NOMO-1 treated with DMSO at 0.1 percent for 48 hours (cell line): ENCODE measurements around the gene SPNS1.
A peak's percentile ranks its signal among the peaks of the same experiment; 100 is the strongest.
"Not testable (repeated sequence)": the region's sequence is repeated elsewhere in the genome, so short reads cannot be mapped to it uniquely, and the experiment has no call there.

Experiments
- DNase-seq: peaks from one replicate; lab custom pipeline; 2025; ENCODE audit not compliant: unreplicated experiment; lab: John Stamatoyannopoulos, UW

Gene SPNS1

DNA sequence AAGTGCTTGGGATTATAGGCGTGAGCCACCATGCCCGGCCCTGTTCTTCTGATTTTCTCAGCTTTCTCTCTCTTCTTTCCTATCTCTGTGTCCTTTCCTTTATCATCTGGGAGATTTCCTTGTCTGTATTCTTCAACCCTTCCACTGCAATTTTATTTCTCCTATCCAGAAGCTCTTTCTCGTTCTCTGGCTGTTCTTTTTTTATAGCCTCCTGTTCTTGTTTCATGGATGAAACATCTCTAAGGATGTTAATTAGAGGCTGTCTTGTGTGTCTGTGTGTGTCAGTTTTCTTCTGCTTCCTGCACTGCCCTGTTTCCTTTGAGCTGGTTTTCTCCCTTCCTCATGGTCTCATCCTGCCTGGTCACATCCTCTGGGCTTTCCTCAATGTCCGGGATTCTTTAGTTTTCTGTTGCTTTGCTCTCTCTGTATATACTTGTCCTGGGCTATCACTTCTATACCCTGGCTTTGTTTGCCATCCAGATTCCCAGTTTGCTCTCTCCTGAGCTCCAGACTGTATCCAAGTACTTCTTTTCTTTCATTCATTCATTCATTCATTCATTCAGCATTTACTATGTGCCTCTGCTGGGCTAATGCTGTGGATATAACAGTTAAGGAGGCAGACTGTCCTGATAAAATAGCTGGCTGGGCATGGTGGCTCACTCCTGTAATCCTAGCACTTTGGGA, 12.7 kb downstream of the SPNS1 start:
- DNase-seq, result no peak

DNA sequence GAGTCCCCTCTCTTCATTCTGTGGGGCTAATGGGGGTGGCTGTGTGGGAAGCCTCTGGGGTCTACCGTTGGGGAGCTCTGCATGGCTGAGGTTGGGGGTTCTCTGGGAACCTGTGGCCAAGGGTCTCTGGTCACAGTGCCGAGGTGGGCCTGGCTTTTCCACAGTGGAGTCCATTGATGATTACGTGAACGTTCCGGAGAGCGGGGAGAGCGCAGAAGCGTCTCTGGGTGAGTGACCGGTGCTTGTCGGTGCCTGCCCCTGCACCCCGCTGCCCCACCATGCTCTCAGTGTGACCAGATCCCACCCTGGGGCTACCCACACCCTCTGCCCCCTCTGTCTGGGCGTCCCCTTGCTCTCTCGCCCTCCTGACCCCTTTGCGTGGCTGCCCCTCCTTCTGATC, 14.8 kb downstream of the SPNS1 start:
- DNase-seq, result no peak

DNA sequence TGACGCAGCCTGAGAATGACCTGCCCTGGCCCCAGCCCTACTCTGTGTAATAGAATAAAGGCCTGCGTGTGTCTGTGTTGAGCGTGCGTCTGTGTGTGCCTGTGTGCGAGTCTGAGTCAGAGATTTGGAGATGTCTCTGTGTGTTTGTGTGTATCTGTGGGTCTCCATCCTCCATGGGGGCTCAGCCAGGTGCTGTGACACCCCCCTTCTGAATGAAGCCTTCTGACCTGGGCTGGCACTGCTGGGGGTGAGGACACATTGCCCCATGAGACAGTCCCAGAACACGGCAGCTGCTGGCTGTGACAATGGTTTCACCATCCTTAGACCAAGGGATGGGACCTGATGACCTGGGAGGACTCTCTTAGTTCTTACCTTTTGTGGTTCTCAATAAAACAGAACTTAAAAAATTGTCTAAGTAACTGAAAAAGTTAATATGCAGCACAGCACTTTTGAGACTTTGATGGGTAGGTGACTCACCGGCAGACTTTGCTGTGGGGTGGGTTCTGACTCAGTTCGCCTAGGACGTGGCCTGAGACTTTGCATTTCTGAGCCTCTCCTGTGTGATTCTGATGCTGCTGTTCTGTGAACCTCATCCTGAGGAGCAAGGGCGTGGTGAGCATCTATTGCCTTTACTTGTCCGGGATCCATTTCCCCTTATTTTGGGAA, 15.9 kb downstream of the SPNS1 start:
- no peak for DNase-seq

DNA sequence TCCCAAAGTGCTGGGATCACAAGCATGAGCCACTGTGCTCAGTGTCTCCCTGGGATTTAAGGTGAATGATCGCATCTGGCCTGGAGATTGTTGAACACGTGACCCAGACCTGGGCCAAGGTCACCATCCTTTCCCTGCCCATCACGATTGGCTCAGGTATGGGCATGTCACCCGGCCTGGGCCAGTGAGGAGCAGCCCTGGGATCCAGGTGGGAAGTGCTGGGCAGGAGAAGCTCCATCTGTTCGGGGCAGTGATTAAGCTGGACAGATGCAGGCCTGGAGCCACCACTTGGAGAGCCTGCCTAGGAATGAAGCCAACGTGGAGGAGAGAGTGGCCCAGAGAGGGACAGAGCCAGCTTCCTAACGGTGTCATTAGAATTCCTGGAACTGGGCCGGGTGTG, 17.1 kb downstream of the SPNS1 start:
- no peak for DNase-seq

DNA sequence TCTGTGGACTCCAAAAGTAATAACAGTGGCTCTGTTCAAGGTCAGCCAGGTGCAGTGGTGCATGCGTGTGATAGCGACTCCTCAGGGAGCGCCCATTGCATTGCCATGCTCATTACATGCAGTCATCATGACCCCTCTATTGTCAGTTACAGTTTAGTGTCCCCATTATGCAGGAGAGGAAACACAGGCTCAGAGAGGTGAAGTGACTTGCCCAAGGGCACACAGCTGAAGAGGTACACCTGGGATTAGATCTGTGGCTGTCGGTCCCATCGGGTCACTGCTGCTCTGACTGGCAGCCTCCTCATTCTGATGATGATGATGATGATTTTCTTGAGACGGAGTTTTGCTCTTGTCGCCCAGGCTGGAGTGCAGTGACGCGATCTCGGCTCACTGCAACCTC, 17.9 kb downstream of the SPNS1 start:
- no peak for DNase-seq

DNA sequence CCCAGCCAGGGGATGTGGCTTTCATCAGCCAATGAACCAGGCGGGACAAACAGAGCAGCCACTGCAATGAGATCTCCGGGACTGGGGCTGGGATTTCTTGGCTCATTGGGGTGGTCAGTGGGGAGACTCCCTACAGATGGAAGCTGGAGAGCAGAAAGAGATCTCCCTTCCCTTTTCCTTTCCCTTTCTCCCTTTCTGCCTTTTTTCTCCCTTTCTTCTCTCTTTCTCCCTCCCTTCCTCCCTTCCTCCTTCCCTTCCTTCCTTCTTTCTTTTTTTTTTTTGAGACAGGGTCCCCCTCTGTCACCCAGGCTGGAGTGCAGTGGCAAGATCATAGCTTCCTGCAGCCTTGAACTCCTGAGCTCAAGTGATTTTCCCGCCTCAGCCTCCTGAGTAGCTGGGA, 24.3 kb downstream of the SPNS1 start:
- no peak for DNase-seq

DNA sequence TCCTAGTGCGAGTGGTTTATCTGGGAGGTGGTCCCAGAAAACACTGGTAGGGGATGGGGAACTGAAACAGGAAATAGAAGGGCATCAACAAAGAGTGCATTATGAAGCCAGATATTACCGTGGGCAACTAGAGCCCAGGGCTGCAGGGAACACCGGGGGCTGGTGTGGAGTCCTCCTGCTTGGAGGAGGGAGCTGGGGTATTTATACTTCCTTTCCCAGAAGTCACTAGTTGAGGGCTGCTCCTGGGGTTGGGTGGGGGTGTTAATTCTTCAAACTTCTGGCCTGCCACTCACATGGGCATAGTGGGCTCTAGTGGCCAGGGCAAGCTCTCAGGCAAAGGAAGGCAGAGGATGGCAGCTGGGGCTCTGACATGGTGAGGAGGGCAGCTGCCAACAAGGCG, 25.0 kb downstream of the SPNS1 start:
- DNase-seq, result no peak

DNA sequence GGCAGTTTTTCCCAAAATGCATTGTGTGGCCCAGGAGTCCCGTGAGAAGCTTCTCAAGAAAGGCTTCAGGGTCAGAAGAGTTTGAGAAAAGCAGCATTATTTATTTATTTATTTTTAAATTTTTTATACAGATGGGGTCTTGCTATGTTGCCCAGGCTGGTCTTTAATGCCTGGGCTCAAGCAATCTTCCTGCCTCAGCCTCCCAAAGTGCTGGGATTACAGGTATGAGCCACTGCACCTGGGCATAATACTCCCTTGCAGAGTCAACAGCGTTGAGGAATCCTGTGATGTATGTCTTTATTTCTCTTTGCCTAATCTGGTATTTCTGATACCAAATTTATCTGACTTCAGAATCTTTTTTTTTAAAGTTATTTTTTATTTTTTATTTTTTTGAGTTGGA, 25.4 kb downstream of the SPNS1 start:
- DNase-seq, result no peak

DNA sequence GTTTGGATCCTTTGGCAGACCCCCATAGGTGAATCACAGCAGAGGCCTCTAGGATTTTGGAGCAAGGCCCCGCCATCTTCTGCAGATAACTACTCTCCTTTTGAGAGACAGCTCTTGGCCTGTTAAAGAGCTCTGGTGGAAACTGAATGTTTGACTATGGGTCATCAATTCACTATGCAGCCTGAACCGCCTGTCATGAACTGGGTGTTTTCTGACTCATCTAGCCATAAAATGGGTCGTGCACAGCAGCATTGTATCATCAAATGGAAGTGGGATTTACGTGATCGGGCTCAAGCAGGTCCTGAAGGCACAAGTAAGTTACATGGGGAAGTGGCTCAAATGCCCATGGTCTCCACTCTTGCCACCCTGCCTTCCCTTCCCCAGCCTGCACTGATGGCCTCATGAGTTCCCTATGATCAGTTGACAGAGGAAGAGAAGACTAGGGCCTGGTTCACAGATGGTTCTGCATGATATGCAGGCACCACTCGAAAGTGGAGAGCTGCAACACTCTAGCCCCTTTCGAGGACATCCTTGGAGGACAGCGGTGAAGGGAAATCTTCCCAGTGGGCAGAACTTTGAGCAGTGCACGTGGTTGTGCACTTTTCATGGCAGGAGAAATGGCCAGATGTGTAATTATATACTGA, 30.0 kb downstream of the SPNS1 start:
- not testable (repeated sequence) for DNase-seq

DNA sequence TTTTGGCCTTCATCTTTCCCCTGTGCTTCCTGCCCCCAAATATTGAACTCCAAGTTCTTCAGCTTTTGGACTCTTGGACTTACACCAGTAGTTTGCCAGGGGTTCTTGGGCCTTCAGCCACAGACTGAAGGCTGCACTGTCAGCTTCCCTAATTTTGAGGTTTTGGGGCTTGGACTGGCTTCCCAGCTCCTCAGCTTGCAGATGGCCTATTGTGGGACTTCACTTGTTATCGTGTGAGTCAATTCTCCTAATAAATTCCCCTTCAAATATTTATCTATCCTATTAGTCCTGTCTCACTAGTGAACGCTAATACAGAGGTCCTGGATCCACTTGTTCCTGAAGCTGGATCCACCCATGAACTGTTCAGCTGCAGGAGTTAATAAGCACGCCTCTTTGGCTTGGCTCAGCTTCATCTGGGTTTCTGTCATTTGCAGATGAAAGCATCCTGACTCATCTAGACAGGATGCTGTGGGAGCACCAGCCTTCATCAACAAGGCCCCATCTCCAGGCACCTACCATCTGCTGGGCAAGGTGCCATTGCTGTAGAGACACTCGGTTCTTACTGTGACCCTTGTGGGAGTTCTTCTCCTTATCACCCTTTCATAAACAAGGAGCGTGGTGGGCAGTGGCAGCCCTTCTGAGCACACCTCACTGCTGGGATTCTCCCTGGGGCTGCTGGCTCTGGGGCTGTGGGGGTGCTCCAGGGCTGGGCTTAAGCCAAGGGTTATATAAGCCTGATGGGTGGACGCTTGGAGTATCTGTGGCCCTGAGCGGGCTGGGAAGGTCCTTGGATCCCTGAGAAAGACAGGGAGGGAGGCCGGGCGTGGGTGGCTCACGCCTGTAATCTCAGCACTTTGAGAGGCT, 33.4 kb downstream of the SPNS1 start:
- peak; percentile 16 for DNase-seq

DNA sequence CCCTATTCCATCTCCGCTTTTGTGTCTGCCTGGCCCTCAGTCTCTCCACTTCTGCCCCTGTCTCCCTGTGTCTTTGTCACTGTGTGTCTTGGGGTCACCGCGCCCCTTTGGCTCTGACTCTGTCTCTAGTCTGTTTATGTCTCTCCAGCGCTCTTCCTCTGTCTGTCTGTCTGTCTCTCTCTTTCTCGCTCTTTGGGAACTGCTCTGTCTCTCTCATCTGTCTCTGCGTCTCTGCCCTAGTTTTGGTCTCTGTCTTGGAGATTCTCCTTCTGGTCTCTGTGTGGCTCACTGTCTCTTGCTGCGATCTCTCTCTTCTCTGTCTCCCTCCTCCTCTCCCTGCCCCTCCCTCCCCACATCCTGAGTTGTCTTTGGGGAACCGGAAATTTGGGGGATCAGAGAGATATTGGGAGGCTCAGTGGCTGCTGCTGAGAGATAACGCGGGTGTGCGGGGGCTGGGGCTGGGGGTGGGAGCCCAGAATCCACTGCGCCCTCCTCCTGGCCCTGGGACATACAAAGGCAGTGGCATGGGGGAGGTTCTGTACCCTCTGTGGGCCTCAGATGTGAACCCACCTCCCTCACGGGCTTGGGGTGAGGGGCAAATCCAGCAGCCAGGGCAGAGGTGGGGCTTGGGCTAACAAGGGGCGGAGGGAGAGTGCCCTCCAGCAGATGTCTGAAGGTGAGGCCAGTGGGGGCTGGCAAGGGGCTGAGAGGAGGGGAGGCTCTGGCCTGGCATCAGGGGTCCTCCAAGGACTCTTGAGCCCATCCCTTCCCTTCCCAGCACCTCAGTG, 34.7 kb downstream of the SPNS1 start:
- DNase-seq, result no peak

DNA sequence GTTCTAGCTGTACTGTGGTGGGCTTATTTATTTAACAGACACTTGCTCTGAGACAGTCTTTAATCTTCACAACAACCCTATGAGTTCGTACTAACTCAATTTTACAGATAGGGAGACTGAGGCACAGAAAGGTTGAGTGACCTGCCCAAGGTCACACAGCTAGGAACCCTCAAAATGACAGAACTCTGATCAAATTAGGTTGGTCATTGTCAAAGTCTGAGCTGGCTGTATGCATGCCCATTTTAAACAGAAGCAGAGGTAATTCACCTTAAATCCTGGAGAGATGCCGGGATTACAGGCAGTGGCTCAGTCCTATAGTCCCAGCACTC, 35.2 kb downstream of the SPNS1 start:
- no peak for DNase-seq

DNA sequence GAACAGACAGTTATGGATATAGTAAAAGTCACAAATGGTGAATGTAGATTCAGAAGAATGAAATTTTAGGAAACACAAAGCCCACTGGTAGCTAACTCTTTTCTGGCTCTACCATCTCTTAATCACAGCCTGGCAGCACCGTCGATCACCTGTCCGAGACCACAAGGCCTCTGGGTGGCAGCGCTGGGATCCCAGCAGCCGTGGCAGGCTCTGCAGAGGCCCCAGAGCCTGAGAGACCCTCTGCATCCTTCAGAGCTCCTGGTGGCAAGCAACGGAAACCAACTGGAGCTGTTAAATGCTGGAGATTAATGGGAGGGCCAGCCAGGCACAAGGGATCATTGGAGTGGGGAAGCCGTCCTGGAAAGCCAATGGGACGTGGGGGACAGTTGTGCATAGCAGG, 36.5 kb downstream of the SPNS1 start:
- no peak for DNase-seq

DNA sequence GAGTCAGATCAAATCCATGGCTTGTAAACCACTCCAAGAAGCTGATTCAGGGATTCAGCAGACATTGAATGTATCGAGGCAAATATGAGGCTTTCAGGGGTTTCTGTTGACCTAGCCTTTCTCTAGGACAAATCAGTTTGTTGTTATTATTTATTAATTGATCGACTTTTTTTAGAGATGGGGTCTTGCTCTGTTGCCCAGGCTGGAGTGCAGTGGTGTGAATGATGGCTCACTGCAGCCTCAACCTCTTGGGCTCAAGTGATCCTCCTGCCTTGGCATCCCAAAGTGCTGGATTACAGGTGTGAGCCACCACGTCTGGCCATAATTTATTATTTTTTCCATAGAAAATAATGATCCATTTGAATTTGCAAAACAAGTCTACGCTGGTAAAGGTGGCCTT, 37.3 kb downstream of the SPNS1 start:
- no peak for DNase-seq

DNA sequence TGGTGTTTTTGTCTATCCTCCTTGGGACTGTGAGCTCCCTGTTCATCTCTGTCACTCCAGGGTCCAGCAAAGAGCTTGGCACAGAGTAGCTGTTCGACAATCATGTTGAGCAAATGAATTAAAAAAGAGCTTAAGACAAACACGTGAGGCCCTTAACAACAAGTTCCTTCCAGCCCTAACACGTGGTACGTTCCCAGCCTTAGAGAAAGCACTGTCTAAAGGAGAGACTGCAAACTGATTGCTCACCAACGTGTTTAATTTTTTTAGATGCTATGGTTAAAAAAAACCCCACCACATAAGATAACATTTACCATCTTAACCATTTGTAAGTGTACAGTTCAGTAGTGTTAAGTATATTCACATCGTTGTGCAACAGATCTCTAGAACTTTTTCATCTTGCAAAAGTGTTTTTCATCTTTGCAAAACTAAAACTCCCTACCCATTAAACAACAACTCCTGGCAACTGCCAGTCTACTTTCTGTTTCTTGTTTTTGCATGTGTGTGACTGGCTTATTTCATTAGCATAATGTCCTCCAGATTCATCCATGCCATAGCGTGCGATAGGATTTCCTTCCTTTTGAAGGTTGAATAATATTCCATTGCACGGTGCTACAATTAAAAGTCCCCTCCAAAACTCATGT, 38.5 kb downstream of the SPNS1 start:
- peak; percentile 11 for DNase-seq

DNA sequence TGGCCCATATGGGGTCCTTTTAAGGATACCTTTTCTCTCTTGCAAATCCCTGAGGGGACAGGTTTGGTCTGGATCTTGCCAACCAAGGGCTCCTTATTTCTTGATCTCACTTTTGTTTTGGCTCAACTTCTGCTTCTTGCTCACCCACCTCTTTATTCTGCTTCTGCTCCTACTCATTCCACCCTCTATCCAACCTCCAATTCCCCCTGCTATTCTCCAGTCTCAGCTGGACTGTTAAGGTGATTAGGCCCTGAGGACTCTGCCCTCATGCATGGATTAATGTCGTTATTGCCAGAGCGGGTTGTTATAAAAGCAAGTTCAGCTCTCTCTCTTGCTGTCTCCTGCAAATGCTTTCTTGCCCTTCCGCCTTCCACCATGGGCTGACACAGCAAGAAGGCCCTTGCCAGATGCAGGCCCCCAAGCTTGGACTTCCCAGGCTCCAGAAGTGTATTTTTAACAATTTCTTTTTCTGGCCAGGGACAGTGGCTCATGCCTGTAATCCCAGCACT, 40.0 kb downstream of the SPNS1 start:
- DNase-seq, result no peak

DNA sequence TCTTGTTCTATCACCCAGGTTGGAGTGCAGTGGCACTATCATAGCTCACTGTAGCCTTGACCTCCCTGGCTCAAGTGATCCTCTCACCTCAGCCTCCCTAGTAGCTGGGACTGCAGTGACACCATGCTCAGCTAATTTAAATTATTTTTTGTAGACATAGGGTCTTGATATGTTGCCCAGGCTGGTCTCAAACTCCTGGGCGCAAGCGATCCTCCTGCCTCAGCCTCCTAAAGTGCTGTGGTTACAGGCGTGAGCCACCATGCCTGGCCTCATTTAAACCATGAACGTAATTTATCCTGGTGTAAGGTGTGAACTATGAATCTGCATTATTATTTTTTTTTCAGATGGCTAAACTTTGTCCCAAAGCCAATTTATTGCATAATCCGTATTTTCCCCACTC, 47.6 kb downstream of the SPNS1 start:
- DNase-seq, result no peak

DNA sequence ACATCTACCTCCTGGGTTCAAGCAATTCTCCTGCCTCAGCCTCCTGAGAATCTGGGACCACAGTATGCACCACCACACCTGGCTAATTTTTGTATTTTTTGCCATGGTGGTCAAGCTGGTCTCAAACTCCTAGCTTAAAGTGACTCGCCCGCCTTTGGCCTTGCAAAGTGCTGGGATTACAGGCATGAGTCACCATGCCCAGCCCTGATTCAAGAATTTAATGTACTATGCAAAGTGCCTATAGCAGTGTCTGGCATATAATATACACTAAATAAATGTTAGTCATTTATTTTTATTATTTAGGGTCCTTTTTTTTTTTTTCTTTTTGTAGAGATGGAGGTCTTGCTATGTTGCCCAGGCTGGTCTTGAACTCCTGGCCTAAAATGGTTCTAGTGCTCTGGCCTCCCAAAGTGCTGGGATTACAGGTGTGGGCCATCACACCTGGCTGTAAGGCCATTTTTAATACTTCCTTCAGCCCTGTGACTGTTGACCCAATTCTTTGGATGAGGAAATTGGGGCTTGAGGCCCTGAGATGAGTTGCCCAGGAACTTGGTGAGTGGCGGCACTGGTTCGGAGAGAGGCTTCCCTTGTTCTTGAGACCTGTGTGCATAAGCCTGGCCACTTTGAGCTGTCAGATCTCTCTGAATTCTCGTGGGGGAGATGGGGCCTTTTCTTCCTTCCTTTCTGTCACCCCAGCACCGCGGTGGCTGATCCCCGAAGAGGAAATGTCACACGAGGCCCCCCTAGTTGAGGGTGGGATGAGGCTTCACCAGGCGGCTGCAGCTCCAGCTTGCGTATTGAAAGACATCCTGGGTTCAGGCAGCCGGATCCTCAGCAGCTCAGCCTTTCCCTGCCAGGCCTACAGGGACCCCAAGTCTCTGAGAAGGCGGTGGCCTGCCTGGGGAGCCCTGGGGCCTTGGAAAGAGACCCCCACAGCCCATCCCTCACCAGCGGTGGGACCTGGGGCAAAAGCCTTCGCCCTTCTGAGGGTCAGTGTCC, 49.0 kb downstream of the SPNS1 start:
- no peak for DNase-seq

DNA sequence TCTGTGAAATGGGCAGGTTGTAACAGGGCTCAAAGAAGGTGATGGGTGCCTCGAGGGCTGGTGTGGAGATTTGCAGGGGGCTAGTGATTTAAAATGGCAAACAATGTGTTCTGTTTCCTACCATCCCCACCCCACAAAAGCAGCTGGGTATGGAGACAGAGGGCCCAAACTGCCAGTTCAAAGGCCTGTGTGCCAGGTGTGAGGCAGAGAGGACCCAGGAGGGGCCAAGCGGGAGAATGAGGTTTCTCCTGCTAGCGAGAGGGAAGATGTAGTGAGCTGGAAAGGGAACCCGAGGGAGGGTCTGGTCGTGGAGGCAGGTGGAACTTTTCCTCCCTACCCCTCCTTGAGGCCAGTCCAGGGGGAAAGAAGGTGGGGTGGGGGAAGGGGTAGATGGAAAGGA, 49.7 kb downstream of the SPNS1 start:
- no peak for DNase-seq
